Esophagus muscularis mucosa (tissue), 4 donors: ENCODE measurements around the gene TBC1D8. TPM values are rescaled to one million over a fixed set of nuclear protein-coding genes. Genes with fewer than 3 reads are reported as not detected.
A peak's percentile ranks its signal among the peaks of the same experiment; 100 is the strongest.

Source experiments
- DNase-seq: peaks from one replicate; pipeline ENCODE4 v3.0.0-alpha.2; 2017; ENCODE audit errors: extremely low spot score
- H3K27ac ChIP-seq, 4 donors: fragments of 200-600 bp; sonication (generic); replicated peaks in 1 of 4; 1 replicate in 3 of 4; 2 replicates in 1 of 4; pipeline ENCODE4 v1.5.1; 2016 to 2019; ENCODE audit warnings: mild to moderate bottlenecking in 1 of 4
- H3K27me3 ChIP-seq, 4 donors: fragments of 200-600 bp; sonication (generic); one replicate each; pipeline versions ENCODE4 v1.5.1 to v1.6.0; 2016 to 2019
- H3K36me3 ChIP-seq, 4 donors: fragments of 200-600 bp; sonication (generic); one replicate each; pipeline ENCODE4 v1.5.1; 2016 to 2019
- H3K4me1 ChIP-seq, 4 donors: fragments of 200-600 bp; sonication (generic); one replicate each; pipeline ENCODE4 v1.5.1; 2016 to 2019
- H3K4me3 ChIP-seq, 4 donors: fragments of 200-600 bp; sonication (generic); 1 replicate in 2 of 4; 2 replicates in 2 of 4; pipeline ENCODE4 v1.5.1; 2016 to 2019; ENCODE audit warnings: mild to moderate bottlenecking in 4 of 4, moderate library complexity in 1 of 4
- H3K9me3 ChIP-seq, 4 donors: fragments of 200-600 bp; sonication (generic); 1 replicate in 3 of 4; 2 replicates in 1 of 4; pipeline ENCODE4 v1.5.1; 2016 to 2019
- CTCF ChIP-seq, 3 experiments: fragments of 200-600 bp in 2 of 3; fragments of 450-650 bp in 1 of 3; sonication (generic) in 2 of 3; IDR thresholded peaks; one replicate each; pipeline ENCODE4 v1.5.1; 2017 to 2019; ENCODE audit warnings: antibody characterized with exemption in 3 of 3, mild to moderate bottlenecking in 2 of 3, moderate library complexity in 1 of 3
- EP300 ChIP-seq: sonication (generic); formaldehyde crosslinking; IDR thresholded peaks from one replicate; pipeline ENCODE4 v1.6.1; 2017; ENCODE audit warnings: antibody characterized with exemption
- POLR2A ChIP-seq: fragments of 450-650 bp; IDR thresholded peaks from one replicate; pipeline ENCODE4 v1.6.1; 2017; ENCODE audit warnings: antibody characterized with exemption, moderate library complexity, mild to moderate bottlenecking, low read depth
- POLR2AphosphoS5 ChIP-seq, 2 donors: sonication (generic); formaldehyde crosslinking; IDR thresholded peaks; one replicate each; pipeline ENCODE4 v1.6.1; 2017; ENCODE audit warnings: antibody characterized with exemption in 2 of 2
- WGBS: methylation state at CpG from one replicate; pipeline ENCODE4 v1.1.5; 2018; 5-methylcytosine and 5-hydroxymethylcytosine counted together
- intact Hi-C: fragments of 100-400 bp; cut with DNase I; formaldehyde crosslinking; loops from one replicate; pipeline ENCODE4 v1.15.1; 2023
- total RNA-seq, 4 donors: library from RNA; depleted of rRNA; stranded (reverse); fragments of >200 nt; gene quantifications; one replicate each; pipeline versions ENCODE4 v1.1.0 to v1.2.1, GENCODE V29; 2016

The TBC1D8 gene
- total RNA-seq, 4 donors from 2014 or later = 16.7 to 23.4 (median 20.4) TPM

DNA sequence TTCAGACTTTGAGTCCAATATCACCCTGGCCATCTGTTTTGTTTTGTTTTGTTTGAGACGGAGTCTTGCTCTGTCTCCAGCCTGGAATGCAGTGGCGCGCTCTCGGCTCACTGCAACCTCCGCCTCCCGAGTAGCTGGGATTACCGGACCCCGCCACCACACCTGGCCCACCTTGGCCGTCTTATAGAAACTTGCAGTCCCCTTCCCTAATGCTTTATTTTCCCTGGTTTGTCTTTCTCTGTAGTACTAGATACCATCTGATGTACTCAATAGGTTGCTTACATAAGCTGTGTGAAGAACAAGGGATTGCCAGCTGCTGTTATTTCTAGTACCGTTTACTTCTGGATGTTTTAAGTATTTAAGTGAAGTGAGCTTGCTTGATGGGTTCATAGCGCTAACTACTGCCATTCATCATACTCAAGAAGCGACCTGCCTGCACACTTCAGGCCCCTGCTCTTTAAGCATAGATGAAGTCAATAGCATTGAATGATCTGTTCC lies 147.9 kb downstream of the TBC1D8 start:
- DNase-seq = no peak
- H3K27me3 ChIP-seq = no peaks in the 10 kb centered on the region
- peak overlapping the region; percentile 84 to 89 (median 87) for H3K27ac ChIP-seq
- TF ChIP-seq POLR2A (no peak), POLR2AphosphoS5 (IDR thresholded peaks at IDR 0.05) (no peak), EP300 (no peak), CTCF (IDR thresholded peaks at IDR 0.05) (no peak)
- H3K4me3 ChIP-seq = peak overlapping the region; percentile 68 to 86 (median 80)
- no peaks in the 10 kb centered on the region for H3K9me3 ChIP-seq
- H3K4me1 ChIP-seq = peaks cover 15 to 45% (median 37%) of the 10 kb centered on the region in 4 donors
- peaks cover 42 to 52% (median 50%) of the 10 kb centered on the region in 4 donors for H3K36me3 ChIP-seq
- WGBS = 32% methylated on average over 12 of the region's 12 CpGs
- intact Hi-C loops = no loop called here

DNA sequence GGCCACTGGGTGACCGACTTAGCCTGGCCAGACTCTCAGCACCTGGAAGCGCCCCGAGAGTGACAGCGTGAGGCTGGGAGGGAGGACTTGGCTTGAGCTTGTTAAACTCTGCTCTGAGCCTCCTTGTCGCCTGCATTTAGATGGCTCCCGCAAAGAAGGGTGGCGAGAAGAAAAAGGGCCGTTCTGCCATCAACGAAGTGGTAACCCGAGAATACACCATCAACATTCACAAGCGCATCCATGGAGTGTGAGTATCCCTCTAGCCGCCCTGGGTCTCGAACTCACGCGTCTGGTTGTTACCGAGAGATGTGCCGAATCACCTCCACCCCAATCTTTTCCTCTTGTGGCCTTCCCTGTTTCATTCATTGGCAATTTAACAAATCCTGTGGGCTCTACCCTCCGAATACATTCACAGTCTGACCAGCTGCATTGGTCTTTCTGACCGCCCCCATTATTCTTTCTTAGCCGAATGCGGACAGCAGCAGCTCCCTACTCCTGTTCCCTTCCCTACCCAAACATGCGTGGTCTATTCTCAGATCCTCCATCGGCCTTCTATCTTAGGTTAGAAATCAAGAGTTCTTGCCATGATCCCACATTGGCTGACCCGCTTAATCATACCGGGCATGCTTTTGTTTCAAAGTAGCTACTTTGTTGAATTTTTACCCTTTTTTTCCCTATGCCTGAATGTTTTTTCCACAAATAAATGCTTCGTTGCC lies 148.5 kb downstream of the TBC1D8 start:
- H3K4me1 ChIP-seq = peaks cover 15 to 45% (median 37%) of the 10 kb centered on the region in 4 donors
- H3K27ac ChIP-seq = peak overlapping the region; percentile 84 to 89 (median 87)
- peak overlapping the region; percentile 68 to 86 (median 80) for H3K4me3 ChIP-seq
- no peak for TF ChIP-seq POLR2AphosphoS5 (IDR thresholded peaks at IDR 0.05)
- no peak for TF ChIP-seq EP300
- TF ChIP-seq CTCF (IDR thresholded peaks at IDR 0.05) = no peak
- no peak for TF ChIP-seq POLR2A
- peaks cover 39 to 46% (median 43%) of the 10 kb centered on the region in 4 donors for H3K36me3 ChIP-seq
- no peaks in the 10 kb centered on the region for H3K9me3 ChIP-seq
- WGBS = 2% methylated on average over 26 of the region's 26 CpGs
- no peaks in the 10 kb centered on the region for H3K27me3 ChIP-seq
- no peak for DNase-seq
- intact Hi-C loops = no loop called here

GRCh38 chr2:101001691-101002561 lies 149.3 kb downstream of the TBC1D8 start, which contains the start of gene RPL31:
RPL31 (plus strand) TSS chr2:101002289; CDS start chr2:101002702, 413 bp downstream.
- H3K27me3 ChIP-seq = no peaks in the 10 kb centered on the region
- TF ChIP-seq CTCF (IDR thresholded peaks at IDR 0.05) (no peak), EP300 (no peak), POLR2A (peak; percentile 78), POLR2AphosphoS5 (IDR thresholded peaks at IDR 0.05) (peak; percentile 97 to 98)
- intact Hi-C loops = no loop called here
- peaks cover 31 to 38% (median 36%) of the 10 kb centered on the region in 4 donors for H3K36me3 ChIP-seq
- peak; percentile 99 for DNase-seq
- no peaks in the 10 kb centered on the region for H3K9me3 ChIP-seq
- WGBS = 15% methylated on average over 38 of the region's 59 CpGs
- H3K27ac ChIP-seq = peak within 1 kb of the TSS; percentile 84 to 89 (median 87)
- peaks cover 15 to 45% (median 37%) of the 10 kb centered on the region in 4 donors for H3K4me1 ChIP-seq
- H3K4me3 ChIP-seq = peak within 1 kb of the TSS; percentile 68 to 86 (median 80)

- peaks cover 12 to 38% (median 30%) of the 10 kb centered on the region in 4 donors for H3K36me3 ChIP-seq
- no peak for DNase-seq
- H3K27ac ChIP-seq = no peak overlapping the region
- peaks cover 15 to 30% (median 29%) of the 10 kb centered on the region in 4 donors for H3K4me1 ChIP-seq
- no peak for TF ChIP-seq POLR2A
- TF ChIP-seq EP300 = no peak
- TF ChIP-seq POLR2AphosphoS5 (IDR thresholded peaks at IDR 0.05) = no peak
- no peak for TF ChIP-seq CTCF (IDR thresholded peaks at IDR 0.05)
- no peak overlapping the region for H3K4me3 ChIP-seq
- no peaks in the 10 kb centered on the region for H3K27me3 ChIP-seq
- intact Hi-C loops = no loop called here
- no peaks in the 10 kb centered on the region for H3K9me3 ChIP-seq
- 90% methylated on average over 2 of the region's 2 CpGs for WGBS
Measured at GRCh38 chr2:100999995-101000394, 151.2 kb downstream of the TBC1D8 start.
